ENCODE data around the gene LCN6. TPM values are rescaled to one million over a fixed set of nuclear protein-coding genes. Genes with fewer than 3 reads are reported as not detected.

LCN6 gene
- total and polyA plus RNA-seq, 2 donors (not counting 1 experiment from before 2014, with no cell fraction given), result 0.18 TPM; not detected in 1

DNA sequence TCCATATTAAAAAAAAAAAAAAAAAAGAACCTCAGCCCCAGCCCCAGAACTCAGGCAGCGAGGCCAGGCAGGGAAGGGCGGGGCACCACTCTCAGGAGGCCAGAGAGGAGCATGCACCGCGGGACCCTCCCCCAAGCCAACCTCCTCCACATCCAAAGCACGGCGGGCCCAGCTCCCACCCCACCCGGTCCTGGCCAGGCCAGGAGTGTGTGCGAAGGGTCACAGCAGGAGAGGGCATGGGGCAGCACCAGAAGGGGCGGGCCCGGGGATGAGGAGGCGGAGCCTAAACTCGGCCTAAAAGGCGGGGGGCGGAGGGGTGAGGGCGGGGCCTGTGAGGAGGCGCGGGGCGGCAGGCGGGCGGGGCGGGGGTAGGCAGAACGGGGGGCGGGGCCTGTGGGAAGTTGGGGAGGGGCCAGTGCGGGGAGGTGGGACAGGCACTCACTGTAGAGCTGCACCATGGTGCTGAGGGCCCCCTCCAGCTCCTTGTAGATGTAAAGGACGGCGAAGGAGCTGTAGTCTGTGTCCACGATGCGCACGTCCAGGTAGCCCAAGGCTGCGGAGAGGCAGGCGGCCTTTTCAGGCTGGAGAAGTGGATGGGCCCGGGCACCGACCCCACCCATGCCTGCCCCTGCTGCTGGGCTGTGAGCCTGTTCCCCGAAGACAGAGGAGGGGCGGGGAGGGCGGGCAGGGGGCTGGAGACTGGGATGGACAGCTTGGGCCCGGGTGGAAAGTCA lies 14.8 kb upstream of the LCN6 start:
- peaks cover 0 to 3% (median 0%) of the 10 kb centered on the region in 3 donors for H3K9me3 ChIP-seq (ENCODE audit: control extremely low read depth in 1 of 3, control insufficient read depth in 2 of 3, insufficient read depth in 1 of 3, low read length in 2 of 3)
- ATAC-seq (ENCODE audit: low read depth), result peak; percentile 6
- DNase-seq, result peak; percentile 66
- Mint-ChIP-seq H3K4me1 (peaks cover 55% of the 10 kb centered on the region), H3K27me3 (no peaks in the 10 kb centered on the region), H3K4me3 (no peak overlapping the region), H3K27ac (no peak overlapping the region), H3K9me3 (ENCODE audit: insufficient read depth) (no peaks in the 10 kb centered on the region)
- H3K36me3 ChIP-seq (replicated peaks in 1 of 2; ENCODE audit: control extremely low read depth in 1 of 2, control insufficient read depth in 1 of 2, extremely low read depth in 1 of 2, insufficient read depth in 2 of 2, low read length in 1 of 2), result no peaks in the 10 kb centered on the region
- POLR2A ChIA-PET, result interaction anchor here (0.6 to 1.5 kb wide), 7 partner anchors 11 to 366 kb away, joined by 3 to 5 read pairs (median 3); no protein-coding TSS in a partner anchor
- no peak for TF ChIP-seq EZH2 (IDR thresholded peaks at IDR 0.05; ENCODE audit: borderline replicate concordance, insufficient read depth, low read depth, low read length, poor library complexity, severe bottlenecking)
- TF ChIP-seq, protein P1, sequence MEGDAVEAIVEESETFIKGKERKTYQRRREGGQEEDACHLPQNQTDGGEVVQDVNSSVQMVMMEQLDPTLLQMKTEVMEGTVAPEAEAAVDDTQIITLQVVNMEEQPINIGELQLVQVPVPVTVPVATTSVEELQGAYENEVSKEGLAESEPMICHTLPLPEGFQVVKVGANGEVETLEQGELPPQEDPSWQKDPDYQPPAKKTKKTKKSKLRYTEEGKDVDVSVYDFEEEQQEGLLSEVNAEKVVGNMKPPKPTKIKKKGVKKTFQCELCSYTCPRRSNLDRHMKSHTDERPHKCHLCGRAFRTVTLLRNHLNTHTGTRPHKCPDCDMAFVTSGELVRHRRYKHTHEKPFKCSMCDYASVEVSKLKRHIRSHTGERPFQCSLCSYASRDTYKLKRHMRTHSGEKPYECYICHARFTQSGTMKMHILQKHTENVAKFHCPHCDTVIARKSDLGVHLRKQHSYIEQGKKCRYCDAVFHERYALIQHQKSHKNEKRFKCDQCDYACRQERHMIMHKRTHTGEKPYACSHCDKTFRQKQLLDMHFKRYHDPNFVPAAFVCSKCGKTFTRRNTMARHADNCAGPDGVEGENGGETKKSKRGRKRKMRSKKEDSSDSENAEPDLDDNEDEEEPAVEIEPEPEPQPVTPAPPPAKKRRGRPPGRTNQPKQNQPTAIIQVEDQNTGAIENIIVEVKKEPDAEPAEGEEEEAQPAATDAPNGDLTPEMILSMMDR (IDR thresholded peaks at IDR 0.05), result no peak
- no peak overlapping the region for H3K9ac ChIP-seq (ENCODE audit: low read length)
- intact Hi-C loops (cut with micrococcal nuclease), result no loop called here
- H3K27me3 ChIP-seq (replicated peaks in 1 of 4; ENCODE audit: control extremely low read depth in 1 of 4, control insufficient read depth in 3 of 4, insufficient read depth in 4 of 4, low read length in 3 of 4), result peaks cover 0 to 3% (median 2%) of the 10 kb centered on the region in 4 experiments
- H3K4me1 ChIP-seq (ENCODE audit: control insufficient read depth in 2 of 2, insufficient read depth in 2 of 2, low read length in 2 of 2), result peaks cover 46 to 83% of the 10 kb centered on the region in 2 donors
- no peak overlapping the region for H2AFZ ChIP-seq (ENCODE audit: insufficient read depth, low read depth, low read length, poor library complexity, severe bottlenecking)
- H3K4me2 ChIP-seq (replicated peaks; ENCODE audit: low read depth, low read length, poor library complexity, severe bottlenecking), result peak overlapping the region; percentile 25
- no peak overlapping the region for H3K4me3 ChIP-seq (ENCODE audit: control extremely low read depth in 1 of 5, extremely low read depth in 1 of 5, insufficient read depth in 1 of 5, low read depth in 2 of 5, low read length in 4 of 5)
- H3K79me2 ChIP-seq (ENCODE audit: control insufficient read depth, insufficient read depth, low read length), result peaks cover 3% of the 10 kb centered on the region
- H4K20me1 ChIP-seq (ENCODE audit: control insufficient read depth, insufficient read depth, low read length, poor library complexity, severe bottlenecking), result no peaks in the 10 kb centered on the region
- WGBS (ENCODE audit: insufficient coverage), result 30% methylated on average over 20 of the region's 37 CpGs
- H3K27ac ChIP-seq (ENCODE audit: low read length in 2 of 2), result no peak overlapping the region
- CTCF ChIA-PET, result interaction anchor here (1.3 kb wide), 1 partner anchor 272 kb away, joined by 6 read pairs; no protein-coding TSS in a partner anchor

DNA sequence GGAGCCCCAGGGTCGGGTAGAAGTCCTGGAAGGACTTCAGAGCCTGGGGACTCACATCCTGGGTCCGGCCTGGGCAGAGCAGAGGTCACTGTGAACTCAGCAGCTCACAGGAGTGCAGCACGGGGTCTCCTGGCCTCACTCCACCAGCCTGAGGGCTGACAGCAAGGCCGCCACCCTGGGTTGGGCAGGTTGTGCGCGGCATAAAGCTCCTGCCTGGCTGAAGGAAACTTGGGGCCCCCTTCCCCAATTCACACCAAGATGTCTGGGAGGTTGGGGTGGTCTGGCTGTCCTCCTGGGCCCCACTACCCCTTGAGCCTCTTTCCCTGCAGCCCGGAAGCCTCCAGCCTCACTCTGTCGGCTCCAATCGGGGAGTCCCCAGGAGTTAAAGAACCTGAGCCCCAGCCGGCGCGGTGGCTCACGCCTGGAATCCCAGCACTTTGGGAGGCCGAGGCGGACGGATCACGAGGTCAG lies 13.9 kb upstream of the LCN6 start:
- ATAC-seq (ENCODE audit: low read depth), result no peak
- peaks cover 0 to 3% (median 0%) of the 10 kb centered on the region in 4 experiments for H3K27me3 ChIP-seq (replicated peaks in 1 of 4; ENCODE audit: control extremely low read depth in 1 of 4, control insufficient read depth in 3 of 4, insufficient read depth in 4 of 4, low read length in 3 of 4)
- H3K27ac Mint-ChIP-seq, result no peak overlapping the region
- no peak overlapping the region for H2AFZ ChIP-seq (ENCODE audit: insufficient read depth, low read depth, low read length, poor library complexity, severe bottlenecking)
- H3K4me1 Mint-ChIP-seq, result peaks cover 54% of the 10 kb centered on the region
- TF ChIP-seq, protein P1 (IDR thresholded peaks at IDR 0.05), result no peak
- TF ChIP-seq EZH2 (IDR thresholded peaks at IDR 0.05; ENCODE audit: borderline replicate concordance, insufficient read depth, low read depth, low read length, poor library complexity, severe bottlenecking), result no peak
- H4K20me1 ChIP-seq (ENCODE audit: control insufficient read depth, insufficient read depth, low read length, poor library complexity, severe bottlenecking), result no peaks in the 10 kb centered on the region
- no peak for DNase-seq
- H3K4me3 Mint-ChIP-seq, result no peak overlapping the region
- H3K36me3 ChIP-seq (replicated peaks in 1 of 2; ENCODE audit: control extremely low read depth in 1 of 2, control insufficient read depth in 1 of 2, extremely low read depth in 1 of 2, insufficient read depth in 2 of 2, low read length in 1 of 2), result no peaks in the 10 kb centered on the region
- ChIA-PET CTCF (no interaction called here), POLR2A (interaction anchor here (0.7 to 0.8 kb wide), 3 partner anchors 21 to 367 kb away, joined by 3 to 5 read pairs (median 3); no protein-coding TSS in a partner anchor)
- H3K27me3 Mint-ChIP-seq, result no peaks in the 10 kb centered on the region
- H3K9me3 Mint-ChIP-seq (ENCODE audit: insufficient read depth), result no peaks in the 10 kb centered on the region
- intact Hi-C loops (cut with micrococcal nuclease), result no loop called here
- H3K9me3 ChIP-seq (ENCODE audit: control extremely low read depth in 1 of 3, control insufficient read depth in 2 of 3, insufficient read depth in 1 of 3, low read length in 2 of 3), result peaks cover 0 to 11% (median 0%) of the 10 kb centered on the region in 3 donors
- no peak overlapping the region for H3K9ac ChIP-seq (ENCODE audit: low read length)
- peaks cover 3% of the 10 kb centered on the region for H3K79me2 ChIP-seq (ENCODE audit: control insufficient read depth, insufficient read depth, low read length)
- no peak overlapping the region for H3K4me3 ChIP-seq (ENCODE audit: control extremely low read depth in 1 of 5, extremely low read depth in 1 of 5, insufficient read depth in 1 of 5, low read depth in 2 of 5, low read length in 4 of 5)
- WGBS (ENCODE audit: insufficient coverage), result 79% methylated on average over 6 of the region's 17 CpGs
- peaks cover 48 to 83% of the 10 kb centered on the region in 2 donors for H3K4me1 ChIP-seq (ENCODE audit: control insufficient read depth in 2 of 2, insufficient read depth in 2 of 2, low read length in 2 of 2)
- no peak overlapping the region for H3K27ac ChIP-seq (ENCODE audit: low read length in 2 of 2)
- no peak overlapping the region for H3K4me2 ChIP-seq (replicated peaks; ENCODE audit: low read depth, low read length, poor library complexity, severe bottlenecking)
